SK-N-SH treated with all-trans-retinoic acid at 6 μM for 48 hours (cell line): ENCODE data around the gene SLC16A10.
"Not testable (repeated sequence)": the region's sequence is repeated elsewhere in the genome, so short reads cannot be mapped to it uniquely, and the experiment has no call there.

Experiments
- ATAC-seq: fragments of 200-7000 bp; cut with Tn5 transposase; 3 replicates; pipeline ENCODE4 v1.9.1; 2020; ENCODE audit warnings: mild to moderate bottlenecking, moderate library complexity
- ARNTL ChIP-seq: fragments of 450-650 bp; formaldehyde crosslinking; IDR thresholded peaks from 2 replicates; pipeline ENCODE4 v1.5.0; 2020; ENCODE audit warnings: low read depth, mild to moderate bottlenecking, moderate library complexity, borderline replicate concordance
- BACH2 ChIP-seq: fragments of 250-450 bp; sonication (Bioruptor Pico); IDR thresholded peaks from 2 replicates; pipeline ENCODE4 v1.9.0; 2021; ENCODE audit warnings: mild to moderate bottlenecking, borderline replicate concordance
- CSDC2 ChIP-seq: fragments of 250-450 bp; sonication (Bioruptor Pico); IDR thresholded peaks from 2 replicates; pipeline ENCODE4 v1.5.0; 2020; ENCODE audit warnings: mild to moderate bottlenecking, moderate library complexity
- ESRRG ChIP-seq: fragments of 250-450 bp; sonication (Bioruptor Pico); IDR thresholded peaks from 2 replicates; pipeline ENCODE4 v1.6.1; 2021; ENCODE audit warnings: mild to moderate bottlenecking
- GLIS3 ChIP-seq: fragments of 250-450 bp; sonication (Bioruptor Pico); IDR thresholded peaks from 2 replicates; pipeline ENCODE4 v1.5.0; 2020; ENCODE audit warnings: mild to moderate bottlenecking, moderate library complexity
- ISL1 ChIP-seq: fragments of 250-450 bp; sonication (Bioruptor Pico); IDR thresholded peaks from 2 replicates; pipeline ENCODE4 v2.1.2; 2022; ENCODE audit warnings: mild to moderate bottlenecking, moderate library complexity
- OSR1 ChIP-seq: fragments of 250-450 bp; sonication (Bioruptor Pico); IDR thresholded peaks from 2 replicates; pipeline ENCODE4 v1.8.0; 2022; ENCODE audit warnings: moderate library complexity, mild to moderate bottlenecking, inconsistent platforms
- PATZ1 ChIP-seq: fragments of 250-450 bp; sonication (Bioruptor Pico); IDR thresholded peaks from 2 replicates; pipeline ENCODE4 v1.8.0; 2020; ENCODE audit warnings: mild to moderate bottlenecking, moderate library complexity, borderline replicate concordance
- POU6F1 ChIP-seq: fragments of 250-450 bp; sonication (Bioruptor Pico); IDR thresholded peaks from 2 replicates; pipeline ENCODE4 v1.8.0; 2021; ENCODE audit warnings: low read depth, mild to moderate bottlenecking, moderate library complexity, borderline replicate concordance
- PPARA ChIP-seq: fragments of 250-450 bp; sonication (Bioruptor Pico); IDR thresholded peaks from 2 replicates; pipeline ENCODE4 v1.5.0; 2020; ENCODE audit warnings: mild to moderate bottlenecking, borderline replicate concordance
- RARB ChIP-seq: fragments of 250-450 bp; sonication (Bioruptor Pico); IDR thresholded peaks from 2 replicates; pipeline ENCODE4 v1.8.0; 2021; ENCODE audit warnings: mild to moderate bottlenecking, moderate library complexity
- SNAI2 ChIP-seq: fragments of 250-450 bp; sonication (Bioruptor Pico); IDR thresholded peaks from 2 replicates; pipeline ENCODE4 v1.5.0; 2020; ENCODE audit warnings: mild to moderate bottlenecking, moderate library complexity
- TCF4 ChIP-seq: fragments of 250-450 bp; sonication (Bioruptor Pico); IDR thresholded peaks from 2 replicates; pipeline ENCODE4 v1.8.0; 2021; ENCODE audit warnings: mild to moderate bottlenecking, moderate library complexity, borderline replicate concordance
- TOX ChIP-seq: fragments of 250-450 bp; sonication (Bioruptor Pico); IDR thresholded peaks from 2 replicates; pipeline ENCODE4 v1.8.0; 2021; ENCODE audit warnings: mild to moderate bottlenecking, moderate library complexity, borderline replicate concordance
- TSHZ2 ChIP-seq: fragments of 250-450 bp; sonication (Bioruptor Pico); IDR thresholded peaks from 2 replicates; pipeline ENCODE4 v1.5.0; 2020; ENCODE audit warnings: mild to moderate bottlenecking, moderate library complexity
- ZC3H10 ChIP-seq: fragments of 250-450 bp; sonication (Bioruptor Pico); IDR thresholded peaks from 2 replicates; pipeline ENCODE4 v1.5.1; 2021; ENCODE audit warnings: mild to moderate bottlenecking, moderate library complexity
- ZFP3 ChIP-seq: fragments of 250-450 bp; sonication (Bioruptor Pico); IDR thresholded peaks from 2 replicates; pipeline ENCODE4 v1.5.0; 2020; ENCODE audit warnings: mild to moderate bottlenecking, moderate library complexity
- ZFP30 ChIP-seq: fragments of 450-650 bp; formaldehyde crosslinking; IDR thresholded peaks from 2 replicates; pipeline ENCODE4 v1.5.0; 2022; ENCODE audit warnings: mild to moderate bottlenecking, moderate library complexity
- ZNF565 ChIP-seq: fragments of 450-650 bp; formaldehyde crosslinking; conservative IDR thresholded peaks from 2 replicates; pipeline ENCODE4 v1.5.0; 2020; ENCODE audit warnings: low read depth, mild to moderate bottlenecking, moderate library complexity
- ZNF8 ChIP-seq: fragments of 450-650 bp; formaldehyde crosslinking; IDR thresholded peaks from 2 replicates; pipeline ENCODE4 v1.5.0; 2020; ENCODE audit warnings: mild to moderate bottlenecking, moderate library complexity

SLC16A10 gene

GRCh38 chr6:111252726-111253125 is 165.4 kb downstream of the SLC16A10 start:
- TF ChIP-seq ESRRG (CRISPR knock-in tag), result no peak
- ATAC-seq, result no peak

- TF ChIP-seq ZNF565 (CRISPR knock-in tag) (no peak), TOX (CRISPR knock-in tag) (no peak), ISL1 (CRISPR knock-in tag) (no peak), SNAI2 (CRISPR knock-in tag) (no peak), TSHZ2 (CRISPR knock-in tag) (no peak), ZNF8 (CRISPR knock-in tag) (no peak), ZFP3 (CRISPR knock-in tag) (no peak), ZFP30 (CRISPR knock-in tag) (no peak), PPARA (CRISPR knock-in tag) (no peak), POU6F1 (no peak), GLIS3 (no peak), ESRRG (CRISPR knock-in tag) (no peak)
- ATAC-seq, result no peak
Observed at GRCh38 chr6:111254004-111254778, 166.9 kb downstream of the SLC16A10 start.

GRCh38 chr6:111254779-111255166 is 167.5 kb downstream of the SLC16A10 start:
- TF ChIP-seq ISL1 (CRISPR knock-in tag) (no peak), POU6F1 (no peak), TCF4 (CRISPR knock-in tag) (no peak), ZFP30 (CRISPR knock-in tag) (no peak), GLIS3 (no peak), ARNTL (no peak), RARB (no peak), PATZ1 (CRISPR knock-in tag) (no peak), TOX (CRISPR knock-in tag) (no peak), ZFP3 (CRISPR knock-in tag) (no peak), ZC3H10 (CRISPR knock-in tag) (no peak), SNAI2 (CRISPR knock-in tag) (no peak)

GRCh38 chr6:111255838-111256237 is 168.5 kb downstream of the SLC16A10 start:
- not testable (repeated sequence) for ATAC-seq

More at GRCh38 chr6:111254779-111255166, 167.5 kb downstream of the SLC16A10 start:
- no peak for ATAC-seq

- no peak for ATAC-seq
- no peak for TF ChIP-seq OSR1
- no peak for TF ChIP-seq BACH2 (CRISPR knock-in tag)
- no peak for TF ChIP-seq POU6F1
- no peak for TF ChIP-seq CSDC2 (CRISPR knock-in tag)
- TF ChIP-seq ARNTL, result no peak
- no peak for TF ChIP-seq ZFP3 (CRISPR knock-in tag)
- no peak for TF ChIP-seq RARB
- TF ChIP-seq TOX (CRISPR knock-in tag), result no peak
- no peak for TF ChIP-seq TCF4 (CRISPR knock-in tag)
- TF ChIP-seq SNAI2 (CRISPR knock-in tag), result no peak
Observed at GRCh38 chr6:111256646-111257045, 169.3 kb downstream of the SLC16A10 start.
